ENCODE data around the gene CTAGE9.

The CTAGE9 gene

DNA sequence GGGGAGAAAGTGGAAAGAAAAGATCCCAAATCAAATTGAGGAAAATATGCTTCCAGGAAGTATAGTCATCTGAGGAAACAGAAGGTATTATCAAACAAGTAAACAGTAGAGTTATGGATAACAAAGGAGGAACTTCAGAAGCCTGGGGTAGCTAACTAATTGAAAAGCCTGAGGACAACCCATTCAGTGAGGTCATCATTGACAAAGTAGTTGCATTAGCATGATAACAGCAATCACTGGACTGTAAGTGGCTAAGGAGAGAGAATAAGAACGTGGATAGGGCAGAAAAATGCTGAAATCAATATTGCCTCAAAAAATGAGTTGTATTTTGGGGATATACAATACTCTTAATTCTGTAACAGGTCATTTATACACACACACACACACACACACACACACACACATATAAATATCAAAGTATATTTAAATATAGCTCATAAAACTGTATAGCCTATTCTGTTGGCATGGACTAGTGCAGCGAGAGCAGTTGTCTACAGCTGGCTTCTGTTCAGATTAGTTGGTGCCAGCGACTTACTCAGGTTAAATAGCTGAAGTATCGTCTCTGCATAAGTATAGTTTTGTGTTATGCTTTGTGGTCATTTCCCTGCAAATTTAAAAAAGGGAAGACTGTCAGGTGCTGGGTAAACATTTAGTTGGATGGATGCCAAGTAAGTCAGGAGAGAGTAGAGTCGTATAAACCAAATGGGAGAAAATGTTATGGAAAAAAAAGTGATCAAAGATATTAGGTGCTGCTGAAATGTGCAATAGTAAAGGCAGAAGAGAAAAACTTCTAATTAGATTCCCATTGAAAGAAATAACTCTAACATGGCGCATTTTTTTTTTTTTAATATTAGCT, 33.8 kb upstream of the CTAGE9 start:
- Histone ChIP-seq H3K9me3 (ENCODE audit: low read length) (no peaks in the 10 kb centered on the region), H3K27ac (ENCODE audit: low read depth, low read length, poor library complexity, severe bottlenecking) (no peak overlapping the region), H3K4me3 (ENCODE audit: low read depth, low read length, poor library complexity, severe bottlenecking) (no peak overlapping the region)

DNA sequence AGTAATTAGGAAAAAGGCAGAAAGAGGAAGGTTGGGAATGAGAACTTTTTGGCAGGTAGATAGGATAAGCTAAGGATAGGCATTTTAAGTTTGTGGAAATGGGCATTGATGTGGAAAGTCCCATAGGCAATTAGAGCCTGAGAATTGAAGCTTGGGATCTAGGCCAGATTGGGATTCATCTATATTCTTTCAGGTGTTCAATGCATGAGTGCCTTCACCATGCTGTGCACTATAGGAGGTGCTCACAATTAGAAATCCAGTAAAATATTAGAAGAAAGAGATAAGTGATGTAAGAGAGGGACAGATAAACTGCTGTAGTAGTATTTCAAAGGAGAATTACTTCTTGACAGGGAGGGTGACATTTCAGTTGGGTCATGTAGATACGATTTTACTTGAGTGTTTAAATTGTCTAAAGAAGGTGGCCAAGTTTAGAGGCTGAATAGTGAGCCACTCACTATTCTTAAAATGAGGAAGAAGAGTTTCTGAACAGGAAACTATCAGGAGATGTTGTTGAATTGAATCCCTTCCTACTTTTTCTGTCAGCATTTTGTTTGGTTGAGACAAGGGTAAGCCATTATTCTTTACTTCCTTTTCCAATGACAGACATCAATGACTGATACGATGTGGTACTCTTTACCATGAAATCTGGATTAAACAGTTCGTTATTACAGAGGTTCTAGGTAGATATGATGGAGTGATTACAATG, 31.0 kb upstream of the CTAGE9 start:
- H3K4me3 ChIP-seq (ENCODE audit: low read depth, low read length, poor library complexity, severe bottlenecking), result no peak overlapping the region

More for the DNA sequence above, 33.8 kb upstream of the CTAGE9 start:
- no peaks in the 10 kb centered on the region for H4K20me1 ChIP-seq (ENCODE audit: insufficient read depth, low read length)
- H3K4me2 ChIP-seq (ENCODE audit: low read length), result no peak overlapping the region
- H3K4me1 ChIP-seq (ENCODE audit: insufficient read depth, low read length, severe bottlenecking), result no peaks in the 10 kb centered on the region
- H3K9me2 ChIP-seq (ENCODE audit: low read depth, low read length), result no peaks in the 10 kb centered on the region
- no peaks in the 10 kb centered on the region for H3K79me2 ChIP-seq (ENCODE audit: insufficient read depth, low read length)
- H3K36me3 ChIP-seq (ENCODE audit: insufficient read depth, low read length), result no peaks in the 10 kb centered on the region
- H3K27me3 ChIP-seq (ENCODE audit: insufficient read depth, low read length), result no peaks in the 10 kb centered on the region
- no peaks in the 10 kb centered on the region for H3F3A ChIP-seq (ENCODE audit: insufficient read depth, low read length)
- TF ChIP-seq, protein P1, sequence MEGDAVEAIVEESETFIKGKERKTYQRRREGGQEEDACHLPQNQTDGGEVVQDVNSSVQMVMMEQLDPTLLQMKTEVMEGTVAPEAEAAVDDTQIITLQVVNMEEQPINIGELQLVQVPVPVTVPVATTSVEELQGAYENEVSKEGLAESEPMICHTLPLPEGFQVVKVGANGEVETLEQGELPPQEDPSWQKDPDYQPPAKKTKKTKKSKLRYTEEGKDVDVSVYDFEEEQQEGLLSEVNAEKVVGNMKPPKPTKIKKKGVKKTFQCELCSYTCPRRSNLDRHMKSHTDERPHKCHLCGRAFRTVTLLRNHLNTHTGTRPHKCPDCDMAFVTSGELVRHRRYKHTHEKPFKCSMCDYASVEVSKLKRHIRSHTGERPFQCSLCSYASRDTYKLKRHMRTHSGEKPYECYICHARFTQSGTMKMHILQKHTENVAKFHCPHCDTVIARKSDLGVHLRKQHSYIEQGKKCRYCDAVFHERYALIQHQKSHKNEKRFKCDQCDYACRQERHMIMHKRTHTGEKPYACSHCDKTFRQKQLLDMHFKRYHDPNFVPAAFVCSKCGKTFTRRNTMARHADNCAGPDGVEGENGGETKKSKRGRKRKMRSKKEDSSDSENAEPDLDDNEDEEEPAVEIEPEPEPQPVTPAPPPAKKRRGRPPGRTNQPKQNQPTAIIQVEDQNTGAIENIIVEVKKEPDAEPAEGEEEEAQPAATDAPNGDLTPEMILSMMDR (IDR thresholded peaks at IDR 0.05; ENCODE audit: low read length), result no peak
- no peak for TF ChIP-seq EZH2 (IDR thresholded peaks at IDR 0.05; ENCODE audit: borderline replicate concordance, low read length)
- H3K9ac ChIP-seq (ENCODE audit: low read length), result no peak overlapping the region
- H2AFZ ChIP-seq (ENCODE audit: low read length), result no peak overlapping the region

GRCh38 chr6:131740161-131740560, 29.3 kb upstream of the CTAGE9 start:
- H3K9me2 ChIP-seq (ENCODE audit: low read depth, low read length), result no peaks in the 10 kb centered on the region
- TF ChIP-seq EZH2 (IDR thresholded peaks at IDR 0.05; ENCODE audit: borderline replicate concordance, low read length), result no peak
- TF ChIP-seq, protein P1 (IDR thresholded peaks at IDR 0.05; ENCODE audit: low read length), result no peak
- no peaks in the 10 kb centered on the region for H4K20me1 ChIP-seq (ENCODE audit: insufficient read depth, low read length)
- H2AFZ ChIP-seq (ENCODE audit: low read length), result no peak overlapping the region
- no peaks in the 10 kb centered on the region for H3K36me3 ChIP-seq (ENCODE audit: insufficient read depth, low read length)
- H3K9ac ChIP-seq (ENCODE audit: low read length), result no peak overlapping the region
- no peak overlapping the region for H3K27ac ChIP-seq (ENCODE audit: low read depth, low read length, poor library complexity, severe bottlenecking)
- H3K4me2 ChIP-seq (ENCODE audit: low read length), result no peak overlapping the region
- no peaks in the 10 kb centered on the region for H3K27me3 ChIP-seq (ENCODE audit: insufficient read depth, low read length)
- no peak overlapping the region for H3K4me3 ChIP-seq (ENCODE audit: low read depth, low read length, poor library complexity, severe bottlenecking)
- no peaks in the 10 kb centered on the region for H3F3A ChIP-seq (ENCODE audit: insufficient read depth, low read length)
- no peaks in the 10 kb centered on the region for H3K9me3 ChIP-seq (ENCODE audit: low read length)
- no peaks in the 10 kb centered on the region for H3K4me1 ChIP-seq (ENCODE audit: insufficient read depth, low read length, severe bottlenecking)
- H3K79me2 ChIP-seq (ENCODE audit: insufficient read depth, low read length), result no peaks in the 10 kb centered on the region

More for the DNA sequence above, 31.0 kb upstream of the CTAGE9 start:
- Histone ChIP-seq H3K27me3 (ENCODE audit: insufficient read depth, low read length) (no peaks in the 10 kb centered on the region), H3K9me2 (ENCODE audit: low read depth, low read length) (no peaks in the 10 kb centered on the region), H4K20me1 (ENCODE audit: insufficient read depth, low read length) (no peaks in the 10 kb centered on the region), H3F3A (ENCODE audit: insufficient read depth, low read length) (no peaks in the 10 kb centered on the region), H3K9me3 (ENCODE audit: low read length) (no peaks in the 10 kb centered on the region), H3K27ac (ENCODE audit: low read depth, low read length, poor library complexity, severe bottlenecking) (no peak overlapping the region), H3K4me1 (ENCODE audit: insufficient read depth, low read length, severe bottlenecking) (no peaks in the 10 kb centered on the region), H2AFZ (ENCODE audit: low read length) (no peak overlapping the region), H3K9ac (ENCODE audit: low read length) (no peak overlapping the region), H3K36me3 (ENCODE audit: insufficient read depth, low read length) (no peaks in the 10 kb centered on the region), H3K4me2 (ENCODE audit: low read length) (no peak overlapping the region), H3K79me2 (ENCODE audit: insufficient read depth, low read length) (no peaks in the 10 kb centered on the region)
- TF ChIP-seq EZH2 (IDR thresholded peaks at IDR 0.05; ENCODE audit: borderline replicate concordance, low read length), result no peak
- TF ChIP-seq, protein P1 (IDR thresholded peaks at IDR 0.05; ENCODE audit: low read length), result no peak

All from OCI-LY1 (cell line).